Smooth muscle cell of the brain vasculature (primary cell): ENCODE data around the gene THSD4.
"Not testable (repeated sequence)": the region's sequence is repeated elsewhere in the genome, so short reads cannot be mapped to it uniquely, and the experiment has no call there.

ENCODE experiments used
- DNase-seq: peaks from one replicate; pipeline ENCODE4 v3.0.0-alpha.2; 2012; ENCODE audit warnings: low read depth, low spot score

Gene THSD4

GRCh38 chr15:71187526-71187925 is 72.3 kb downstream of the THSD4 start:
- DNase-seq: no peak

- DNase-seq: no peak
Measured at GRCh38 chr15:71189718-71190117, 74.4 kb downstream of the THSD4 start.

- no peak for DNase-seq
Measured at GRCh38 chr15:71191296-71191695, 76.0 kb downstream of the THSD4 start.

- no peak for DNase-seq
Measured at GRCh38 chr15:71192816-71193215, 77.5 kb downstream of the THSD4 start.

GRCh38 chr15:71194286-71194685 is 79.0 kb downstream of the THSD4 start:
- no peak for DNase-seq

GRCh38 chr15:71195242-71195641 is 80.0 kb downstream of the THSD4 start:
- no peak for DNase-seq

- no peak for DNase-seq
Measured at GRCh38 chr15:71197620-71198019, 82.3 kb downstream of the THSD4 start.

GRCh38 chr15:71198846-71199245 is 83.6 kb downstream of the THSD4 start:
- no peak for DNase-seq

- DNase-seq: no peak
Measured at GRCh38 chr15:71199384-71200351, 84.4 kb downstream of the THSD4 start.

- no peak for DNase-seq
Measured at GRCh38 chr15:71201477-71201876, 86.2 kb downstream of the THSD4 start.

GRCh38 chr15:71202712-71203111 is 87.4 kb downstream of the THSD4 start:
- DNase-seq: no peak

- DNase-seq: no peak
Measured at GRCh38 chr15:71203586-71204474, 88.6 kb downstream of the THSD4 start.

- no peak for DNase-seq
Measured at GRCh38 chr15:71207141-71207540, 91.9 kb downstream of the THSD4 start.

- no peak for DNase-seq
Measured at GRCh38 chr15:71212146-71212545, 96.9 kb downstream of the THSD4 start.

GRCh38 chr15:71213943-71214342 is 98.7 kb downstream of the THSD4 start:
- not testable (repeated sequence) for DNase-seq

- DNase-seq: no peak
Measured at GRCh38 chr15:71215126-71215894, 100.0 kb downstream of the THSD4 start.

GRCh38 chr15:71218272-71218805 is 103.1 kb downstream of the THSD4 start:
- DNase-seq: no peak

- no peak for DNase-seq
Measured at GRCh38 chr15:71219101-71219500, 103.8 kb downstream of the THSD4 start.

GRCh38 chr15:71219645-71220044 is 104.4 kb downstream of the THSD4 start:
- no peak for DNase-seq

GRCh38 chr15:71220828-71221227 is 105.6 kb downstream of the THSD4 start:
- DNase-seq: no peak

- no peak for DNase-seq
Measured at GRCh38 chr15:71221417-71221816, 106.1 kb downstream of the THSD4 start.
